Lower leg skin (tissue), 4 donors: Measurements from ENCODE around the gene POLDIP3. TPM values are rescaled to one million over a fixed set of nuclear protein-coding genes. Genes with fewer than 3 reads are reported as not detected.
"Not testable (repeated sequence)": the region's sequence is repeated elsewhere in the genome, so short reads cannot be mapped to it uniquely, and the experiment has no call there.

ENCODE experiments used
- DNase-seq, 2 donors: peaks; one replicate each; pipeline ENCODE4 v3.0.0-alpha.2; 2019; ENCODE audit warnings: low spot score in 2 of 2
- H3K4me3 ChIP-seq: fragments of 200-600 bp; sonication (generic); 2 replicates; pipeline ENCODE4 v1.5.1; 2017; ENCODE audit warnings: mild to moderate bottlenecking, low read depth; ENCODE audit not compliant: poor library complexity, severe bottlenecking
- CTCF ChIP-seq, 3 donors: fragments of 450-650 bp; IDR thresholded peaks; one replicate each; pipeline ENCODE4 v1.5.1; 2016; ENCODE audit warnings: antibody characterized with exemption in 3 of 3, mild to moderate bottlenecking in 3 of 3, moderate library complexity in 2 of 3
- POLR2A ChIP-seq, 2 donors: fragments of 450-650 bp; IDR thresholded peaks; one replicate each; pipeline ENCODE4 v1.6.1; 2016 to 2017; ENCODE audit warnings: antibody characterized with exemption in 2 of 2, mild to moderate bottlenecking in 1 of 2, moderate library complexity in 1 of 2
- WGBS, 2 donors: methylation state at CpG; one replicate each; pipeline ENCODE4 v1.1.5; 2018; 5-methylcytosine and 5-hydroxymethylcytosine counted together
- intact Hi-C: fragments of 100-400 bp; cut with DNase I; formaldehyde crosslinking; loops from one replicate; pipeline ENCODE4 v1.15.0; 2023; ENCODE audit warnings: low total_unique reads
- total RNA-seq, 4 donors: library from RNA; depleted of rRNA; stranded (reverse); fragments of >200 nt; gene quantifications; one replicate each; pipeline ENCODE4 v1.1.0, GENCODE V29; 2016

POLDIP3 gene
- total RNA-seq, 4 donors from 2014 or later: 29.6 to 41.8 (median 40.8) TPM

GRCh38 chr22:42548597-42549330, 65.9 kb downstream of the POLDIP3 start:
- no peak for DNase-seq
- WGBS, 2 donors: 79 to 80% methylated on average over 19 of the region's 19 CpGs
- H3K4me3 ChIP-seq: no peak overlapping the region
- TF ChIP-seq CTCF (IDR thresholded peaks at IDR 0.05) (no peak), POLR2A (IDR thresholded peaks at IDR 0.05) (no peak)
- intact Hi-C loops: no loop called here

GRCh38 chr22:42548126-42548525, 66.6 kb downstream of the POLDIP3 start:
- DNase-seq, intact Hi-C loops, H3K4me3 ChIP-seq: not testable (repeated sequence)
- 72 to 75% methylated on average over 6 of the region's 6 CpGs for WGBS, 2 donors

- 60 to 61% methylated on average over 9 of the region's 9 CpGs for WGBS, 2 donors
- H3K4me3 ChIP-seq: no peak overlapping the region
- no peak for DNase-seq
- intact Hi-C loops: no loop called here
- no peak for TF ChIP-seq CTCF (IDR thresholded peaks at IDR 0.05)
- no peak for TF ChIP-seq POLR2A (IDR thresholded peaks at IDR 0.05)
Measured at GRCh38 chr22:42547562-42547961, 67.1 kb downstream of the POLDIP3 start.

GRCh38 chr22:42544686-42545085, 70.0 kb downstream of the POLDIP3 start:
- H3K4me3 ChIP-seq: no peak overlapping the region
- intact Hi-C loops: no loop called here
- WGBS, 2 donors: 39 to 51% methylated on average over 2 of the region's 2 CpGs
- TF ChIP-seq CTCF (IDR thresholded peaks at IDR 0.05): no peak
- no peak for TF ChIP-seq POLR2A (IDR thresholded peaks at IDR 0.05)
- DNase-seq: no peak

GRCh38 chr22:42539236-42539771, 75.4 kb downstream of the POLDIP3 start:
- WGBS, 2 donors: 42 to 56% methylated on average over 8 to 11 of the region's 11 CpGs
- H3K4me3 ChIP-seq, intact Hi-C loops, DNase-seq: not testable (repeated sequence)

- intact Hi-C loops, H3K4me3 ChIP-seq, DNase-seq: not testable (repeated sequence)
- WGBS, 2 donors: 36 to 43% methylated on average over 11 to 12 of the region's 14 CpGs
Measured at GRCh38 chr22:42537199-42537831, 77.4 kb downstream of the POLDIP3 start.

GRCh38 chr22:42536634-42537033, 78.0 kb downstream of the POLDIP3 start:
- 95 to 96% methylated on average over 18 of the region's 18 CpGs for WGBS, 2 donors
- intact Hi-C loops, DNase-seq, H3K4me3 ChIP-seq: not testable (repeated sequence)
